DND-41 (cell line): ENCODE measurements around the gene FOXL1.

Experiments
- CTCF ChIP-seq: IDR thresholded peaks from 2 replicates; pipeline ENCODE4 v1.5.1; 2012; ENCODE audit warnings: borderline replicate concordance, low read length, moderate library complexity, mild to moderate bottlenecking; ENCODE audit not compliant: poor library complexity, severe bottlenecking; ENCODE audit errors: extremely low read depth
- EZH2 ChIP-seq: IDR thresholded peaks from 3 replicates; pipeline ENCODE4 v1.6.1; 2012; ENCODE audit warnings: borderline replicate concordance, low read depth, mild to moderate bottlenecking, moderate library complexity, low read length, inconsistent platforms; ENCODE audit not compliant: severe bottlenecking

GRCh38 chr16:86531191-86531545, 47.2 kb upstream of the FOXL1 start:
- no peak for TF ChIP-seq CTCF
- no peak for TF ChIP-seq EZH2
